ENCODE data around the gene GIPR.

DNA sequence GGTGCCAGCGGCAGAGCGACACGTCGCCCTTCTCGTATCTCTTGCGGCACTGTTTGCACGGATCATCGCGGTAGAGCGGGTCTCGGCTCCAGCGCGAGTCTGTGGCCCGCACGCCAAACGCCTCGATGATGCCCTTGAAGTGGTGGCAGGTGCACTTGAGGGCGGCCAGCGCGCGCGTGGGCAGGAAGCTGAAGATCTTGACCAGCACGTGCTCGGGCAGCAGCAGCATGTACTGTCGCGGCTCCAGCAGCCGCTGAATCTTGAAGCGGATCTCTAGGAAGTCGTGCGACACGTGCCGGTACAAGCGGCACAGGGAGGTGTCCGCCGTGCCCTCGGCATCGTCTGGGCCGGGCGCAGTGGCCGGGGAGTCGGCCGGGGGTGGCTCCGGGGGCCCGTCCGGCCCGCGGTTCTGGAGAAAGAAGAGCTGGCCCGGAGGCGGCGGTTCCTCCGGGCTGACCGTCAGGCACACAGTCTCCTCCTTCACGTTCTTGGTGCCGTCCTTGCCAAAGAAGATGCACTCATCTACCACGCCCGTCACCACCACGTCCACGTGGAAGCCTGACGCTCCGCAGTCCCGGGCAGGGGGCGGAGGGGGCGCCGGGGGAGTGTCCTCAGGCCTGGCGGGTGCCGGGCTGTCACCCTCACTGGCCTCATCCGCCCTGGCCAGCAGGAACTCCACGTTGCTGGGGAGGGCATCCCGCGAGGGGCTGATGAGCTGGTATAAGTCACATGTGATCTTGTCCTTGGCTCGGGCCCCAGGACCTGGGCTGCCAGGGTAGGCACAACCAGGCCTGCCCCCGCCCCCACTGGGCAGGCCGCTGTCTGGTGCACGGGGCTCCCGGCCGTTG, 44.1 kb downstream of the GIPR start:
- TF ChIP-seq, protein P1, sequence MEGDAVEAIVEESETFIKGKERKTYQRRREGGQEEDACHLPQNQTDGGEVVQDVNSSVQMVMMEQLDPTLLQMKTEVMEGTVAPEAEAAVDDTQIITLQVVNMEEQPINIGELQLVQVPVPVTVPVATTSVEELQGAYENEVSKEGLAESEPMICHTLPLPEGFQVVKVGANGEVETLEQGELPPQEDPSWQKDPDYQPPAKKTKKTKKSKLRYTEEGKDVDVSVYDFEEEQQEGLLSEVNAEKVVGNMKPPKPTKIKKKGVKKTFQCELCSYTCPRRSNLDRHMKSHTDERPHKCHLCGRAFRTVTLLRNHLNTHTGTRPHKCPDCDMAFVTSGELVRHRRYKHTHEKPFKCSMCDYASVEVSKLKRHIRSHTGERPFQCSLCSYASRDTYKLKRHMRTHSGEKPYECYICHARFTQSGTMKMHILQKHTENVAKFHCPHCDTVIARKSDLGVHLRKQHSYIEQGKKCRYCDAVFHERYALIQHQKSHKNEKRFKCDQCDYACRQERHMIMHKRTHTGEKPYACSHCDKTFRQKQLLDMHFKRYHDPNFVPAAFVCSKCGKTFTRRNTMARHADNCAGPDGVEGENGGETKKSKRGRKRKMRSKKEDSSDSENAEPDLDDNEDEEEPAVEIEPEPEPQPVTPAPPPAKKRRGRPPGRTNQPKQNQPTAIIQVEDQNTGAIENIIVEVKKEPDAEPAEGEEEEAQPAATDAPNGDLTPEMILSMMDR (IDR thresholded peaks at IDR 0.05): no peak
- TF ChIP-seq POLR2A (IDR thresholded peaks at IDR 0.05): no peak

All from upper lobe of left lung (tissue), 4 donors.